HG03558 (cell line): Measurements from ENCODE around the gene GABARAPL2.

Experiments used
- ATAC-seq: cut with Tn5 transposase; IDR thresholded peaks from one replicate; pipeline ENCODE4 v1.9.1; 2021; ENCODE audit warnings: moderate number of reproducible peaks; ENCODE audit not compliant: unreplicated experiment; ENCODE audit errors: extremely low read depth

Gene GABARAPL2

GRCh38 chr16:75550211-75550662 lies 15.9 kb upstream of the GABARAPL2 start:
- ATAC-seq, result peak; percentile 80

DNA sequence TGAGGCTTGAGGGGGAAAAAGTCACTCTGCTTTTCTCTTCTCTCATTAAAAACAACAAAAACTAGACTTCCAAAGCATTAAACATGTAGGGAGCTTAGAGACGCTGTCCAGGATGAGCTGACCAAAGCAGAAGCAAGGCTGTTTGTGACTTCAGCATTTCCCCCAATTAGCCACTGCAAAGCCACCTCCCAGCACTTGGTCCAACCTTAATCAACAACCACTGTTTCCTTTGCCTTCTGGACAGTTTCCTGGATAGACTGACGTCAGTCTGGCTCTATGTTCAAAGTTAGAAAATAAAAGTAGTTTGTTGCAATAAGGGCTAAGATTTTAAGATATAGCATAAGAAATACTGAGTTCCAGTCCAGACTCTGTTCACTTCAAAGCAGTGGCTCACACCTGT lies 13.2 kb upstream of the GABARAPL2 start:
- ATAC-seq, result no peak

GRCh38 chr16:75555213-75555706 lies 10.9 kb upstream of the GABARAPL2 start:
- no peak for ATAC-seq

DNA sequence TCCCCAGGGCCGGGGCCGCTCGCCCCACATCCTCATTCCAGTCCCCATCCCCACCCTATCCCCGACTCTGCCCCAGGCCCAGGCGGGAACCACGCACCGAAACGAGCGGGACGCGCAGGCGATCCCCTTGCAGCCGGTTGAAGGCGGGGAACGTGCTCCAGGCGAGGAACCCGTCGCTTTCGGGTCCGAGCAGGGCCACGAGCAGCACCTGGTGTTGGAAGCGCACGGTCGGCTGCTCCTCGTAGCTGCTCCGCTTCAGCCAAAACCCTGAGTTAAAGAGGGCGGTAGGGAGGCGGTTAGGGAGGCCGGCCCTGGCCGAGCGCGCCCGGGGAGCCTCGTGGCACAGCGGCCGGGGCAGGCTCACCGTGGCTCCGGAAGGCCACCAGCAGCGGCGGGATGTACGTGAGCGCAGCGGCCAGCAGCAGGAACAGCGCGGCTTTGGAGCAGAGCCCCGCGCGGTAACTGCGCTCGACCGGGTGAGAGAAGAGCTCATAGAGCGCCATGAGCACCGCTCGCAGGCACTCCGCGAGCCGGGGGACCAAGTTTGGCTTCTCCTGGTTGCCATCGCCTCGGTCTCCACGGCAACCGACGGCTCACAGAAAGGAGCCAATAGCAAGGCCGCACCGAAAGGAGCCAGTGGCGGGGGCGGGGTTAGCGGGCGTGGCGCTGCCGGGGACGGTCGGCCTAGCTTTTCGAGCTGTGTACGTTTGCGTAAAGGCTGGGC lies 10.3 kb upstream of the GABARAPL2 start, which contains the start of gene TMEM231:
TMEM231 (minus strand) TSS at position 546 of the 724 bp plus-strand sequence; CDS start at position 503, 43 bp downstream.
- peak; percentile 97 for ATAC-seq

DNA sequence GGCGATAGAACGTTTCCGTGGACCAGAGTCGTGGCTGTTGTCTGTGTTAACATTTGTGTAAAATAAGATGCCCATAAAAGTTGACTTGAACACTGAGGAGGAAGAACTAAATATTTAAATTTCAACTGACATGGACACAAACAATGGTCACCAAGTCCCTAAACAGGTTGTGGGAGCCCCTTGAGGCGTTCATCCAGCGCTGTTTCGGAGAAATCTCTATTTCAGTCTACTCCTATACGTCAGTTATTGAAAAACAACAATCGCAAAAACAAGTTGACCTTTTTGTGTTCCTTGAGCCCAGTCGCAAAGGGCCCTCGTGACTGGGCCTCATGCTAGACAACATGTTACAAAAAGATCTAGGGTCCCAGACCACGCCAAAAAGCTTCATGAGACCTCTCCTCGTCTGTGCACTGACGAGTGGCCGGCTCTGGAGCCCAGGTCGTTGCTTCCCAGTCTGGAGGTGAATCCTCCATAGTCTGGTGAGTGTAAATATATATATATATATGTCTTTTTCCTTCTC lies 9.7 kb upstream of the GABARAPL2 start:
- ATAC-seq, result no peak

DNA sequence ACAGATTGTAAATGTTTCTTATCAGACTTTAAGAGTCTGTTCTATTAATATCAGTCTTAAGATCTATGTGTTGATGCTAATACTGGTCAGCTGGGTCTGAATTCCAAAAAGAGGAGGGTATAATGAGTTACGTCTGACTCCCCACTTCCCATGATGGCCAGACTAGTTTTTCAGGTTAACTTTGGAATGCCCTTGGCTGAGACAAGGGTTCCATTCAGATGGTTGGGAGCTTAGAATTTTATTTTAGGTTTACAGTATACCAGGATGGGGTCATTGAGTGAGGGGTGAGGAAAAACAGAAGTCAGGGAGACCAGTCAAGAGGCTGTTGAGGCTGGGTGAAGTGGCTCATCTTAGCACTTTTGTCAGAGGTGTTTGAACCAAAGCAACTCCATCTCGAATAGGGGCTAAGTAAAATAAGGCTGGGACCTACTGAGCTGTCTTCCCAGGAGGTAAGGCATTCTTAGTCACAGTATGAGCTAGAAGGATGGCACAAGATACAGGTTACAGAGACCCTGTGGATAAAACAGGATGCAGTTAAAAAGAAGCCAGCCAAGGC lies 7.3 kb upstream of the GABARAPL2 start:
- ATAC-seq, result no peak

DNA sequence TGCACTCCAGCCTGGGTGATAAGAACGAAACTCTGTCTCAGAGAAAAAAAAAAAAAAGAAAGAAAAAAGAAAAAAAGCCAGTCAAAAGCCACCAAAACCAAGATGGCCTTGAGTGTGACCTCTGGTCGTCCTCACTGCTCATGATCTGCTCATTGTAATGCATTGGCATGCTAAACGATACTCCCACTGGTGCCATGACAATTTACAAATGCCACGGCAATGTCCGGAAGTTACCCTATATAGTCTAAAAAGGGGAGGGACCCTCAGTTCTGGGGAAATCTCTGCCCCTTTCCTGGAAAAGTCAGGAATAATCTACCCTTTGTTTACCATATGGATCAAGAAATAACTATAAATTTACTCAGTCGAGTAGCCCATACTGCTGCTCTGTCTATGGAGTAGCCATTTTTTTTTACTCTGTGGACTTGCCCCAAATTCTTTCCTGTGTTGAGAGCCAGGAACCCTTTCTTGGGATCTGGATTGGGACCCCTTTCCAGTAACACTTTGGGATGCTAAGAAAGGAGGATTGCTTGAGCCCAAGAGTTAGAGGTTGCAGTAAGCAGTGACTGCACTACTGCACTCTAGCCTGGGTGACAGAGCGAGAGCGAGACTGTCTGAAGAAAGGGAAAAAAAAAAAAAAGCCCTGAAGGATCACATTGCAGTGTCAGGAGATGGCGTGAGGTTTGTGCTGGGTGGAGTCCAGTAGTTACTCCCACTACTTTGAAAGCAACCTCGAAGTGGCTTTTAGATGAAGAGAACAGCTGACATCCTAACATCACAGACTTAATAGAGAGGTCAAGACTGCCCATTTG lies 6.4 kb upstream of the GABARAPL2 start:
- ATAC-seq, result no peak

GRCh38 chr16:75565640-75566039 lies 539 bp upstream of the GABARAPL2 start:
- ATAC-seq, result no peak

GRCh38 chr16:75566758-75567255 lies 628 bp downstream of the GABARAPL2 start:
- no peak for ATAC-seq

- no peak for ATAC-seq
These were observed 1.7 kb downstream of the GABARAPL2 start for GRCh38 chr16:75567911-75568310.

DNA sequence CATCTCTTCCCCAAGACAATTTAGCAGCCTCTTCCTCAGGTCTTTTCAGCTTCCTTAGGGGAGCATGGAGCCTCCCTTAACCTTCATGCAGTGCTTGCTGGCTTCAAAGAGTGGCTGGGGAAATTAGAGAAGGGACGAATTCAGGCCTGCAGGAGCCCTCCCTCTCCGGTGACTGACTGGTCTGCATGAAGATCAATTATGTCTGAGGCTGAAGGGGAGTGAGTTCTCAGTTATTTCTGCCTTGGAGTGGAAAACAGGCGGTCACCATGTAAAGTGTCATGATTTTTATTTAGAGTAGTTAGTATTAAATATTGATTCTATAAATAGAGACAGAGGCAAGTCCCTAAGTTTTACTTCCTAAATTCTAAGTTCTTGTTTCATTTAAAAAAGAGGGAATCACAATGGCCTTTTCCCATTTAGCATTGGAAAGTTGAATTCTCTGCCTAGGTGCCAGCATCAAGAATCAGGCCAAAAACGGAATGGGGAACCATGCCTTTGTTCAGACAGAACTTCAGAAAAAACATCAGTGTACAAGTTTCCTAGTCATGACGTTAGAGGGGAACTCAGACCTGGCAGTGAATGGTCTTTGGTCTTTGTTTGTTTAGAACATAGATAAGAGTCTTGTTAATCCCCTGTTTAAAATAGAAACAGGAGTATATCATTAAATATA lies 4.4 kb downstream of the GABARAPL2 start:
- no peak for ATAC-seq

GRCh38 chr16:75572864-75573542 lies 6.8 kb downstream of the GABARAPL2 start:
- no peak for ATAC-seq

DNA sequence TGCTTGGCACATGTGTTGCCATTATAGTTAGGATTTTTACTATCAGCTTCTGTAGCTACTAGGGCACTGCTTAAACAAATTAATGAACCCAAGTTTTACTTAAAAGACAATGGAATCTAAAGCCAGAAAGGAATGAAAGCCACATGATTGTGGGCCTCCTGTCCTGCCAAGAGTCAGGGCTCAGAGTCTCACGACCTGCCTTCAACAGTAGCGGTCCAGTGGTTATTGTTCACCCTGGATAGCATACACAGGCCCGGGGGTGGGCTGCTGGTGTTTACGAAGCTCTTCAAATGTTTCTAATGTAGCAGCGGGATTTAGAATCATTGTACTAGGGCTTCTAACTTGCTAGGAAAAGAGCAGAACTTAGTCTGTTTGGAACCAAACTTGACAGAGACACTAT lies 7.8 kb downstream of the GABARAPL2 start:
- no peak for ATAC-seq

DNA sequence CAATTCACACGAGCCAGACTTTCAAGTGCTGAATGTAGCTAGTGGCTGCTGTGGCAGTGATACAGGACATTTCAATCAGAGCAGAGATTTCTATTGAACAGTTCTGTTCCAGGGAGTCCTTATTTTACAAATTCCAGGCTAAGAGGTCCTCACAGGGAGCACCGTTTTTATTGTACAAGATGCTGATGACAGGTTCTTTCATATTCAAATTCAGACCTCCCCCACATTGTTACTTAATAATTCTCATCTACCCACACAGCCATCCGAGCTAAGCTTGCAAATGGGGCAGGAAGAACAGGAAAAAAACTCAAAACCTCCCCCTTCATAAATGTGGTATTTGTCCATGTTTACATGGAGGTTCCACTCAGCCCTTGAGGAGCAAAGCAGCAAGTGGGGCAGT lies 9.8 kb downstream of the GABARAPL2 start:
- no peak for ATAC-seq

- ATAC-seq, result no peak
These were observed 10.2 kb downstream of the GABARAPL2 start for GRCh38 chr16:75576384-75576811.

- no peak for ATAC-seq
These were observed 12.0 kb downstream of the GABARAPL2 start for GRCh38 chr16:75578212-75578611.

GRCh38 chr16:75578725-75579124 lies 12.5 kb downstream of the GABARAPL2 start:
- ATAC-seq, result no peak

- no peak for ATAC-seq
These were observed 13.2 kb downstream of the GABARAPL2 start for GRCh38 chr16:75579281-75579834.

DNA sequence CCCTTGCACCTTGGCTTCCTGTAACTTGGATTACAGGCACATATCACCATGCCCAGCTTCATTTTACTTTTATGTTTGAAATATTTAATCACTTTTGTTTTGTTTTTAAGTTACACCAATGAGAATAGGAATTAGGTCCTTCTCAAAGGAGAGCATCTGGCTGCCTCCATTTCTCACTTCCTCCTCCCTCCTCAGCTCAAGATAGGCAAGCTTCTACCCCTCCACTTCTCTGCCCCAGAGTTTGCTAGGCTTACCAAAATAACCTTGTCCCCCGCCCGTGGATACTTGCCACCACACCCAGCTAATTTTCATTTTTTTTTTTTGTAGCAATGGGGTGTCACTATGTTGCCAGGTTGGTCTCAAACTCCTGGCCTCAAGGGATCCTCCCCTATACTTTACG lies 17.9 kb downstream of the GABARAPL2 start:
- ATAC-seq, result no peak
